HepG2 (cell line): ENCODE data around the gene ZNF506. TPM values are rescaled to one million over a fixed set of nuclear protein-coding genes. Genes with fewer than 3 reads are reported as not detected.

Experiments
- BRCA1 ChIP-seq: sonication (generic); formaldehyde crosslinking; IDR thresholded peaks from 2 replicates; pipeline ENCODE4 v1.4.0; 2020; ENCODE audit warnings: missing genetic modification reagents
- EEA1 ChIP-seq: sonication (generic); formaldehyde crosslinking; IDR thresholded peaks from 2 replicates; pipeline ENCODE4 v1.5.1; 2020; ENCODE audit warnings: mild to moderate bottlenecking, missing genetic modification reagents, borderline replicate concordance
- HDAC6 ChIP-seq: fragments of 200-600 bp; sonication (generic); IDR thresholded peaks from 2 replicates; pipeline ENCODE4 v1.7.0; 2017; ENCODE audit warnings: mild to moderate bottlenecking, antibody characterized with exemption, low read length, low read depth
- HOXA5 ChIP-seq: sonication (generic); formaldehyde crosslinking; IDR thresholded peaks from 2 replicates; pipeline ENCODE4 v1.4.0; 2020; ENCODE audit warnings: missing genetic modification reagents
- JUND ChIP-seq: sonication (generic); formaldehyde crosslinking; IDR thresholded peaks from 2 replicates; pipeline ENCODE4 v1.8.0; 2022; ENCODE audit warnings: mild to moderate bottlenecking, missing genetic modification reagents
- MTF2 ChIP-seq: sonication (generic); formaldehyde crosslinking; IDR thresholded peaks from 2 replicates; pipeline ENCODE4 v1.5.0; 2020; ENCODE audit warnings: missing genetic modification reagents, borderline replicate concordance
- NFIC ChIP-seq: IDR thresholded peaks from 2 replicates; pipeline ENCODE4 v1.6.1; 2012; ENCODE audit warnings: mild to moderate bottlenecking, low read length, inconsistent platforms
- RBFOX2 ChIP-seq: fragments of 200-400 bp; formaldehyde crosslinking; IDR thresholded peaks from 2 replicates; pipeline ENCODE4 v1.6.1; 2017; ENCODE audit warnings: low read depth, mild to moderate bottlenecking, low read length
- XBP1 ChIP-seq: sonication (generic); formaldehyde crosslinking; IDR thresholded peaks from 2 replicates; pipeline ENCODE4 v1.5.0; 2020; ENCODE audit warnings: missing genetic modification reagents
- ZNF101 ChIP-seq: sonication (generic); formaldehyde crosslinking; IDR thresholded peaks from 2 replicates; pipeline ENCODE4 v1.4.0; 2020; ENCODE audit warnings: mild to moderate bottlenecking, low read depth, missing genetic modification reagents, borderline replicate concordance
- ZNF138 ChIP-seq: sonication (generic); formaldehyde crosslinking; IDR thresholded peaks from 2 replicates; pipeline ENCODE4 v1.5.0; 2020; ENCODE audit warnings: mild to moderate bottlenecking, low read depth, missing genetic modification reagents
- ZNF232 ChIP-seq: sonication (generic); formaldehyde crosslinking; IDR thresholded peaks from 2 replicates; pipeline ENCODE4 v1.4.0; 2020; ENCODE audit warnings: missing genetic modification reagents, borderline replicate concordance
- ZNF430 ChIP-seq: sonication (generic); formaldehyde crosslinking; IDR thresholded peaks from 2 replicates; pipeline ENCODE4 v1.9.0; 2021; ENCODE audit warnings: mild to moderate bottlenecking, missing genetic modification reagents
- ZNF678 ChIP-seq: sonication (generic); formaldehyde crosslinking; IDR thresholded peaks from 2 replicates; pipeline ENCODE4 v1.4.0; 2020; ENCODE audit warnings: mild to moderate bottlenecking, missing genetic modification reagents
- polyA plus RNA-seq, 8 experiments: library from polyadenylated mRNA; depleted of rRNA in 3 of 8; stranded (reverse) in 7 of 8; unstranded in 1 of 8; fragments of >200 nt; fragmentation: Illumina TruSeq in 4 of 8; extraction: Trizol in 4 of 8; gene quantifications; 2 replicates each; pipeline versions ENCODE4 v1.2.1 to v1.2.3, GENCODE V29; 2011 to 2016; ENCODE audit warnings: low read depth in 4 of 8, missing spikeins in 1 of 8, mixed read lengths in 1 of 8; ENCODE audit not compliant: insufficient read depth in 1 of 8
- total RNA-seq, 5 experiments: library from RNA; depleted of rRNA; stranded (reverse); fragments of >200 nt; fragmentation: Illumina TruSeq; extraction: Trizol; gene quantifications; 2 replicates each; pipeline ENCODE4 v1.2.3, GENCODE V29; 2016; ENCODE audit warnings: low read depth in 1 of 5
- TF ChIP-seq, protein P1 (sequence below): sonication (generic); formaldehyde crosslinking; IDR thresholded peaks from 2 replicates; pipeline ENCODE4 v1.5.0; 2020; ENCODE audit warnings: missing genetic modification reagents
- TF ChIP-seq, protein P2 (sequence below): sonication (generic); formaldehyde crosslinking; IDR thresholded peaks from 2 replicates; pipeline ENCODE4 v1.4.0; 2020; ENCODE audit warnings: mild to moderate bottlenecking, missing genetic modification reagents
- TF ChIP-seq, protein P3 (sequence below): sonication (generic); formaldehyde crosslinking; IDR thresholded peaks from 2 replicates; pipeline ENCODE4 v1.4.0; 2020; ENCODE audit warnings: missing genetic modification reagents, borderline replicate concordance
- TF ChIP-seq, protein P4 (sequence below), 2 experiments: sonication (generic) in 1 of 2; formaldehyde crosslinking in 1 of 2; IDR thresholded peaks; 2 replicates each; pipeline versions ENCODE4 v1.5.1 to v1.6.1; 2011 to 2020; ENCODE audit warnings: borderline replicate concordance in 1 of 2, low read depth in 1 of 2, low read length in 1 of 2, mild to moderate bottlenecking in 1 of 2, missing genetic modification reagents in 1 of 2, moderate library complexity in 1 of 2
- TF ChIP-seq, protein P5 (sequence below): sonication (generic); formaldehyde crosslinking; IDR thresholded peaks from 2 replicates; pipeline ENCODE4 v1.8.0; 2022; ENCODE audit warnings: missing genetic modification reagents, mild to moderate bottlenecking, moderate library complexity, borderline replicate concordance

ZNF506 gene
- total and polyA plus RNA-seq, 2 of the 13 experiments (the other 11 are each of a cell fraction or from before 2014, with no cell fraction given): not detected

DNA sequence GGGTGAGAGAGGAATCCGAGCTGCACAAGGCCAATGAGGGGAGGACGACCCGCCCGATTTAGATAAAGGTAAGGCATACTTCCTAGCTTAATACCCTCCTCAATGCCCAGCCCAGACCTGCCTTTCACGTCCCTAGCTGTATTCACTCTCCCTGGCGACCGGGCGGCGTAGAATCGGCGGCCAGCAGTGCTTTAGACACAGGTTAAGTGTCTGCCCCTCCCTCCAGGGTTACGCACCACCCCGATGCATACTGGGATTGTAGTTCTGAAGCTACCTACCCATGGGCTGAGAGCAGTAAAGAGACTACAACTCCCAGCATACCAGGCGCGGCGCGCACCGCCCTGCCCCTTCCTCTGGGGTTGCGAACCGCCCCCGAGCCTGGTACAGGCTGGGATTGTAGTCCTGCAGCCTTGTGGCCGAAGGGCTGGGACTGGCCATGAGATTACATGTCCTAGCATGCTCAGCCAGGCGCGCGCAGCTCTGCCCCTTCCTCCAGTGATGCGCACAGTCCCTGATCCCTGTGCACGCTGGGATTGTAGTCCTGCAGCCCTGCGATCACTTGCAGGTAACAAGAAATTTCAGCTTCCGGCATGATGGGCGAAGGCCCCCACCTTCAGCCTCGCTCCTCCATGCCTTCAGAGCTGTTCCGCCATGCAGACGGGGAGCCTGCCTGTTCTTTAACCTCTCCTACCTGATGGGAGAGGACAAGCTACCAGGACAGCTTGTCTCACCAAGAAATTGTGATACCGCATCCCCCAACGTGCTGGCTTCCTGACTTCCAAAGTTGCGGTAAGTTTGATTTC is 45.1 kb downstream of the ZNF506 start (continued):
- TF ChIP-seq, protein P1, sequence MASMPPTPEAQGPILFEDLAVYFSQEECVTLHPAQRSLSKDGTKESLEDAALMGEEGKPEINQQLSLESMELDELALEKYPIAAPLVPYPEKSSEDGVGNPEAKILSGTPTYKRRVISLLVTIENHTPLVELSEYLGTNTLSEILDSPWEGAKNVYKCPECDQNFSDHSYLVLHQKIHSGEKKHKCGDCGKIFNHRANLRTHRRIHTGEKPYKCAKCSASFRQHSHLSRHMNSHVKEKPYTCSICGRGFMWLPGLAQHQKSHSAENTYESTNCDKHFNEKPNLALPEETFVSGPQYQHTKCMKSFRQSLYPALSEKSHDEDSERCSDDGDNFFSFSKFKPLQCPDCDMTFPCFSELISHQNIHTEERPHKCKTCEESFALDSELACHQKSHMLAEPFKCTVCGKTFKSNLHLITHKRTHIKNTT (CRISPR knock-in tag): no peak
- no peak; the same call in 1 of the 2 replicates for TF ChIP-seq ZNF678 (CRISPR knock-in tag)
- TF ChIP-seq BRCA1: no peak
- TF ChIP-seq ZNF232 (CRISPR knock-in tag): no peak
- TF ChIP-seq, protein P2, sequence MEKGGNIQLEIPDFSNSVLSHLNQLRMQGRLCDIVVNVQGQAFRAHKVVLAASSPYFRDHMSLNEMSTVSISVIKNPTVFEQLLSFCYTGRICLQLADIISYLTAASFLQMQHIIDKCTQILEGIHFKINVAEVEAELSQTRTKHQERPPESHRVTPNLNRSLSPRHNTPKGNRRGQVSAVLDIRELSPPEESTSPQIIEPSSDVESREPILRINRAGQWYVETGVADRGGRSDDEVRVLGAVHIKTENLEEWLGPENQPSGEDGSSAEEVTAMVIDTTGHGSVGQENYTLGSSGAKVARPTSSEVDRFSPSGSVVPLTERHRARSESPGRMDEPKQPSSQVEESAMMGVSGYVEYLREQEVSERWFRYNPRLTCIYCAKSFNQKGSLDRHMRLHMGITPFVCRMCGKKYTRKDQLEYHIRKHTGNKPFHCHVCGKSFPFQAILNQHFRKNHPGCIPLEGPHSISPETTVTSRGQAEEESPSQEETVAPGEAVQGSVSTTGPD: no peak
- TF ChIP-seq, protein P3, sequence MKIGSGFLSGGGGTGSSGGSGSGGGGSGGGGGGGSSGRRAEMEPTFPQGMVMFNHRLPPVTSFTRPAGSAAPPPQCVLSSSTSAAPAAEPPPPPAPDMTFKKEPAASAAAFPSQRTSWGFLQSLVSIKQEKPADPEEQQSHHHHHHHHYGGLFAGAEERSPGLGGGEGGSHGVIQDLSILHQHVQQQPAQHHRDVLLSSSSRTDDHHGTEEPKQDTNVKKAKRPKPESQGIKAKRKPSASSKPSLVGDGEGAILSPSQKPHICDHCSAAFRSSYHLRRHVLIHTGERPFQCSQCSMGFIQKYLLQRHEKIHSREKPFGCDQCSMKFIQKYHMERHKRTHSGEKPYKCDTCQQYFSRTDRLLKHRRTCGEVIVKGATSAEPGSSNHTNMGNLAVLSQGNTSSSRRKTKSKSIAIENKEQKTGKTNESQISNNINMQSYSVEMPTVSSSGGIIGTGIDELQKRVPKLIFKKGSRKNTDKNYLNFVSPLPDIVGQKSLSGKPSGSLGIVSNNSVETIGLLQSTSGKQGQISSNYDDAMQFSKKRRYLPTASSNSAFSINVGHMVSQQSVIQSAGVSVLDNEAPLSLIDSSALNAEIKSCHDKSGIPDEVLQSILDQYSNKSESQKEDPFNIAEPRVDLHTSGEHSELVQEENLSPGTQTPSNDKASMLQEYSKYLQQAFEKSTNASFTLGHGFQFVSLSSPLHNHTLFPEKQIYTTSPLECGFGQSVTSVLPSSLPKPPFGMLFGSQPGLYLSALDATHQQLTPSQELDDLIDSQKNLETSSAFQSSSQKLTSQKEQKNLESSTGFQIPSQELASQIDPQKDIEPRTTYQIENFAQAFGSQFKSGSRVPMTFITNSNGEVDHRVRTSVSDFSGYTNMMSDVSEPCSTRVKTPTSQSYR (CRISPR knock-in tag): no peak
- TF ChIP-seq ZNF138: no peak
- TF ChIP-seq ZNF101: no peak
- 0 out of 2 replicates have a peak, but pooled peaks have one; percentile 20 for TF ChIP-seq HOXA5
- TF ChIP-seq, protein P4, sequence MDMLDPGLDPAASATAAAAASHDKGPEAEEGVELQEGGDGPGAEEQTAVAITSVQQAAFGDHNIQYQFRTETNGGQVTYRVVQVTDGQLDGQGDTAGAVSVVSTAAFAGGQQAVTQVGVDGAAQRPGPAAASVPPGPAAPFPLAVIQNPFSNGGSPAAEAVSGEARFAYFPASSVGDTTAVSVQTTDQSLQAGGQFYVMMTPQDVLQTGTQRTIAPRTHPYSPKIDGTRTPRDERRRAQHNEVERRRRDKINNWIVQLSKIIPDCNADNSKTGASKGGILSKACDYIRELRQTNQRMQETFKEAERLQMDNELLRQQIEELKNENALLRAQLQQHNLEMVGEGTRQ (IDR thresholded peaks at IDR 0.05; ENCODE audit: low read depth, low read length): no peak
- TF ChIP-seq, protein P4 (CRISPR knock-in tag; IDR thresholded peaks at IDR 0.05; ENCODE audit: borderline replicate concordance): no peak; the same call in 1 of the 2 replicates
- no peak for TF ChIP-seq JUND (CRISPR knock-in tag)
- TF ChIP-seq HDAC6: no peak
- TF ChIP-seq EEA1 (CRISPR knock-in tag): no peak
- TF ChIP-seq, protein P5, sequence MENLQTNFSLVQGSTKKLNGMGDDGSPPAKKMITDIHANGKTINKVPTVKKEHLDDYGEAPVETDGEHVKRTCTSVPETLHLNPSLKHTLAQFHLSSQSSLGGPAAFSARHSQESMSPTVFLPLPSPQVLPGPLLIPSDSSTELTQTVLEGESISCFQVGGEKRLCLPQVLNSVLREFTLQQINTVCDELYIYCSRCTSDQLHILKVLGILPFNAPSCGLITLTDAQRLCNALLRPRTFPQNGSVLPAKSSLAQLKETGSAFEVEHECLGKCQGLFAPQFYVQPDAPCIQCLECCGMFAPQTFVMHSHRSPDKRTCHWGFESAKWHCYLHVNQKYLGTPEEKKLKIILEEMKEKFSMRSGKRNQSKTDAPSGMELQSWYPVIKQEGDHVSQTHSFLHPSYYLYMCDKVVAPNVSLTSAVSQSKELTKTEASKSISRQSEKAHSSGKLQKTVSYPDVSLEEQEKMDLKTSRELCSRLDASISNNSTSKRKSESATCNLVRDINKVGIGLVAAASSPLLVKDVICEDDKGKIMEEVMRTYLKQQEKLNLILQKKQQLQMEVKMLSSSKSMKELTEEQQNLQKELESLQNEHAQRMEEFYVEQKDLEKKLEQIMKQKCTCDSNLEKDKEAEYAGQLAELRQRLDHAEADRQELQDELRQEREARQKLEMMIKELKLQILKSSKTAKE (CRISPR knock-in tag): no peak
- TF ChIP-seq MTF2 (CRISPR knock-in tag): no peak
- no peak for TF ChIP-seq NFIC
- peak; percentile 48; the same call in 1 of the 2 replicates for TF ChIP-seq RBFOX2
- TF ChIP-seq ZNF430 (CRISPR knock-in tag): no peak
- TF ChIP-seq XBP1 (CRISPR knock-in tag): no peak
